Natural killer cell (primary cell): ENCODE measurements around the gene SPDYE4. TPM values are rescaled to one million over a fixed set of nuclear protein-coding genes. Genes with fewer than 3 reads are reported as not detected.

Experiments
- ATAC-seq, 3 donors: fragments of 150-1000 bp in 2 of 3; fragments of 200-7000 bp in 1 of 3; cut with Tn5 transposase; 1 replicate in 1 of 3; 2 replicates in 2 of 3; pipeline ENCODE4 v1.10.0; 2021; ENCODE audit warnings: mild to moderate bottlenecking in 2 of 3, moderate library complexity in 2 of 3
- DNase-seq, 2 donors: peaks; one replicate each; pipeline versions ENCODE4 v3.0.0 to v3.0.0-alpha.2; 2013 to 2021; ENCODE audit warnings: mixed read lengths in 1 of 2
- H3K27ac ChIP-seq: one replicate; pipeline ENCODE4 v1.5.1; 2013; ENCODE audit warnings: mild to moderate bottlenecking, low read length
- H3K27me3 ChIP-seq: one replicate; pipeline ENCODE4 v1.6.1; 2013; ENCODE audit warnings: low read length; ENCODE audit not compliant: control insufficient read depth, insufficient read depth
- H3K36me3 ChIP-seq: one replicate; pipeline ENCODE4 v1.6.1; 2013; ENCODE audit warnings: low read length; ENCODE audit not compliant: control insufficient read depth, insufficient read depth
- H3K4me1 ChIP-seq: one replicate; pipeline ENCODE4 v1.6.1; 2013; ENCODE audit warnings: low read length; ENCODE audit not compliant: control insufficient read depth, insufficient read depth
- H3K4me3 ChIP-seq: one replicate; pipeline ENCODE4 v1.5.1; 2013; ENCODE audit warnings: low read length
- H3K9me3 ChIP-seq: one replicate; pipeline ENCODE4 v1.6.1; 2013; ENCODE audit warnings: low read length; ENCODE audit not compliant: control insufficient read depth, insufficient read depth
- H3K27ac Mint-ChIP-seq, 2 donors: one replicate each; pipeline ENCODE4 v1.8.0; 2022; ENCODE audit warnings: mild to moderate bottlenecking in 2 of 2, mixed read lengths in 2 of 2, moderate library complexity in 1 of 2
- H3K27me3 Mint-ChIP-seq, 2 donors: one replicate each; pipeline ENCODE4 v1.8.0; 2022; ENCODE audit warnings: low read depth in 2 of 2, mixed read lengths in 2 of 2
- H3K36me3 Mint-ChIP-seq: one replicate; pipeline ENCODE4 v1.8.0; 2022; ENCODE audit warnings: mixed read lengths
- H3K4me1 Mint-ChIP-seq, 2 donors: one replicate each; pipeline ENCODE4 v1.8.0; 2022; ENCODE audit warnings: mixed read lengths in 2 of 2
- H3K4me3 Mint-ChIP-seq: one replicate; pipeline ENCODE4 v1.8.0; 2022; ENCODE audit warnings: mild to moderate bottlenecking, moderate library complexity, mixed read lengths
- H3K9me3 Mint-ChIP-seq, 2 donors: one replicate each; pipeline ENCODE4 v1.8.0; 2022; ENCODE audit warnings: mixed read lengths in 2 of 2
- WGBS: methylation state at CpG from one replicate; pipeline ENCODE4 v1.1.7; 2013; ENCODE audit warnings: missing lambda C conversion rate; ENCODE audit not compliant: insufficient coverage; 5-methylcytosine and 5-hydroxymethylcytosine counted together
- intact Hi-C: fragments of 100-400 bp; cut with micrococcal nuclease; formaldehyde crosslinking; loops from one replicate; pipeline ENCODE4 v1.14.2; 2022
- total RNA-seq, 4 donors: library from RNA; stranded (reverse); fragments of 120-200 nt in 1 of 4; gene quantifications; one replicate each; pipeline versions ENCODE4 v1.2.3 to v1.2.4, GENCODE V29; 2013 to 2022
- TF ChIP-seq, protein P1 (sequence below): fragments of 200-600 bp; IDR thresholded peaks from one replicate; pipeline ENCODE4 v1.8.0; 2022; ENCODE audit warnings: antibody characterized with exemption

Gene SPDYE4
- total RNA-seq, 3 donors from 2014 or later (not counting 1 experiment from before 2014, with no cell fraction given), result not detected

DNA sequence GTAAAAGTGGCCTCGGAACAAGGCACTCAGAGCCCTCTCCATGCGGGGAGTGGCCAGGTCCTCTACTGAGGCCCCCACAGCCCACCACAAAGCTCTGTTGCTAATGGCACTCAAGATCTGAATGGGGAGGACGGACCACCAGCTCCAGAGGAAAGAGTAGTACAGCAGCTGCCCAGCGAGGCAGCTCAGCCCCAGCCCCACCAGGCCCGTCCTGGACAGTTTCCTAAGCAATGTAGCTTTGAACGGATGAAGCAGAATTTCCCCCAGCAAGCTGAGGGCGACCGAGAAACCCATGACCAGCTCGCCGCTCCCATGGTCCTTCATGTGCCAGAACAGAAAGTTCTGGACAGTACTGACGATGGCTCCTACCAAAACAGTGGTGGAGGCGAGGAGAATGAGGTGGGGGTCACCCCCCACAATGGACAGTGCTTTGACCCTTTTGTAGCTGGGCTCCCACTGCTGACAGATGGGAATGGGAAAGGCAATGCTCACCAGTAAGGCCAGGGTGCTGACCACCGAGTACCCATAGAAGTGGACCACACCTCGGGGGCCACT is 39.4 kb upstream of the SPDYE4 start:
- Histone ChIP-seq H3K36me3 (no peaks in the 10 kb centered on the region), H3K4me3 (no peak overlapping the region), H3K9me3 (no peaks in the 10 kb centered on the region), H3K27ac (no peak overlapping the region), H3K27me3 (no peaks in the 10 kb centered on the region), H3K4me1 (no peaks in the 10 kb centered on the region)
- no peaks in the 10 kb centered on the region for H3K4me1 Mint-ChIP-seq
- H3K27me3 Mint-ChIP-seq, result peaks cover 0 to 2% of the 10 kb centered on the region in 2 donors
- DNase-seq (no peak), ATAC-seq (no peak)
- WGBS, result 88% methylated on average over 14 of the region's 14 CpGs
- TF ChIP-seq, protein P1, sequence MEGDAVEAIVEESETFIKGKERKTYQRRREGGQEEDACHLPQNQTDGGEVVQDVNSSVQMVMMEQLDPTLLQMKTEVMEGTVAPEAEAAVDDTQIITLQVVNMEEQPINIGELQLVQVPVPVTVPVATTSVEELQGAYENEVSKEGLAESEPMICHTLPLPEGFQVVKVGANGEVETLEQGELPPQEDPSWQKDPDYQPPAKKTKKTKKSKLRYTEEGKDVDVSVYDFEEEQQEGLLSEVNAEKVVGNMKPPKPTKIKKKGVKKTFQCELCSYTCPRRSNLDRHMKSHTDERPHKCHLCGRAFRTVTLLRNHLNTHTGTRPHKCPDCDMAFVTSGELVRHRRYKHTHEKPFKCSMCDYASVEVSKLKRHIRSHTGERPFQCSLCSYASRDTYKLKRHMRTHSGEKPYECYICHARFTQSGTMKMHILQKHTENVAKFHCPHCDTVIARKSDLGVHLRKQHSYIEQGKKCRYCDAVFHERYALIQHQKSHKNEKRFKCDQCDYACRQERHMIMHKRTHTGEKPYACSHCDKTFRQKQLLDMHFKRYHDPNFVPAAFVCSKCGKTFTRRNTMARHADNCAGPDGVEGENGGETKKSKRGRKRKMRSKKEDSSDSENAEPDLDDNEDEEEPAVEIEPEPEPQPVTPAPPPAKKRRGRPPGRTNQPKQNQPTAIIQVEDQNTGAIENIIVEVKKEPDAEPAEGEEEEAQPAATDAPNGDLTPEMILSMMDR, result no peak
- intact Hi-C loops, result no loop called here
- no peaks in the 10 kb centered on the region for H3K36me3 Mint-ChIP-seq
- no peak overlapping the region for H3K4me3 Mint-ChIP-seq
- no peak overlapping the region for H3K27ac Mint-ChIP-seq
- no peaks in the 10 kb centered on the region for H3K9me3 Mint-ChIP-seq

DNA sequence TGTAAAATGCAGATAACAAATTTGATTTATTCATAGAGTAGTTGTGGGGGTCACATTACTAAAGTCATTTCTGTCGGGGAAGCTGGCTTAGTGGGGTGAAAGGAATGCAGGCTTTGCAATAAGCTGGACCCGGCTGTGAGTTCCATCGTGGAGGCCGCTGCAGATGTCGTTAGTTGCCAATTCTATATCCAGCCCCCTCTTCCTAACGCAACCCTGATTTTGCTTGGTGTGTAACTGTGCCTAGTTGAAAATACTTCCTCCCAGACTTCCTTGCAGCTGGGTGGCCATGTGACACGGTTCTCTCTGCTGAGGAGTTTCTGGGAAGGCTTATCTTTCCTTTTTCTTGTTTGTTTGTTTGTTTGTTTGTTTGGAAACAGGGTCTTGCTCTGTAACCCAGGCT is 36.3 kb upstream of the SPDYE4 start:
- peaks cover 0 to 6% of the 10 kb centered on the region in 2 donors for H3K9me3 Mint-ChIP-seq

DNA sequence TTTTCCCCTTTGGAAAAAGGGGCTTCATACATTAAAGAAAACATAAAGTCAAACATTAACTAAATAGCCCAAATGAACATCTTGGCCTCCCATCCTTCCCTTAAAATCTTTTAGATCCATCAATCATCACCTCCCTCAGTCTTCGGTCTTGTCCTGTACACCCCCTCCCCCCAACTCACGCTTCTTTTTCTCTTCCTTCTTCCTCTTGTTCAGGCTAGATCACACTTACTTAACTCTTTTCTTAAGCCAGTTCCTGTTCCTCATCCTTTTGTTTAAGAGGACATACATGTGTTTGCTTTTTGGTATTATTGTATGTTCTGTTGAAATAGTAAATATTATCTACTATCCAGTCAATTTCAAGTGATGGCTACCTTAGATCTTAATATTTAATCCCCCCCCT is 35.3 kb upstream of the SPDYE4 start:
- Mint-ChIP-seq H3K4me1 (no peaks in the 10 kb centered on the region), H3K27me3 (peaks cover 5 to 8% of the 10 kb centered on the region in 2 donors), H3K27ac (no peak overlapping the region), H3K4me3 (no peak overlapping the region), H3K9me3 (peaks cover 0 to 6% of the 10 kb centered on the region in 2 donors), H3K36me3 (no peaks in the 10 kb centered on the region)
- Histone ChIP-seq H3K4me1 (no peaks in the 10 kb centered on the region), H3K36me3 (no peaks in the 10 kb centered on the region), H3K27me3 (no peaks in the 10 kb centered on the region), H3K4me3 (no peak overlapping the region), H3K9me3 (peaks cover 4% of the 10 kb centered on the region), H3K27ac (no peak overlapping the region)
- 33% methylated on average over 2 of the region's 2 CpGs for WGBS
- DNase-seq (no peak), ATAC-seq (no peak)
- TF ChIP-seq, protein P1, result no peak
- intact Hi-C loops, result no loop called here

More for the DNA sequence above, 36.3 kb upstream of the SPDYE4 start:
- Histone ChIP-seq H3K4me1 (no peaks in the 10 kb centered on the region), H3K27ac (no peak overlapping the region), H3K27me3 (no peaks in the 10 kb centered on the region), H3K9me3 (peaks cover 4% of the 10 kb centered on the region), H3K36me3 (no peaks in the 10 kb centered on the region), H3K4me3 (no peak overlapping the region)
- WGBS, result 56% methylated on average over 7 of the region's 7 CpGs
- Mint-ChIP-seq H3K27ac (no peak overlapping the region), H3K36me3 (no peaks in the 10 kb centered on the region), H3K4me1 (no peaks in the 10 kb centered on the region), H3K4me3 (no peak overlapping the region), H3K27me3 (peaks cover 5 to 6% of the 10 kb centered on the region in 2 donors)
- DNase-seq, result no peak
- ATAC-seq, result no peak
- TF ChIP-seq, protein P1, result no peak
- intact Hi-C loops, result no loop called here

DNA sequence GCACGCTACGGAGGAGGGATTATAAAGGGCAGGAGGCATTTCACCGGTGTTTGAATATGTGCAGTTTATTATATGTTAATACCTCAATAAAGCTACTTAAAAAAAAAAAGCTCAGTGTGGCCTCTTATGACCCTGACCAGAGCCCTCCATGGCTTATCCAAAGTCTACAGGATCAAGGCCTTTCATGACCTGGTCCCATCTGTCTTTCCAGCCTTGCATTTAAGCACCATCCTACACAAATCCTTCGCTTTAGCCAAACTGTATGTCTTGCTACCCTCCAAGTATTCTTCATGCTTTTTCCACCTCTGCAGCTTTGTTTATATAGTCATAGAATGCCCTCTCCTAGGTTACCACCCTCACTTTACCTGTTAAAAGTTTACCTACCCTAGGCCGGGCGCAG is 34.3 kb upstream of the SPDYE4 start:
- DNase-seq (no peak), ATAC-seq (no peak)
- TF ChIP-seq, protein P1, result no peak
- H3K9me3 Mint-ChIP-seq, result peaks cover 0 to 6% of the 10 kb centered on the region in 2 donors
- H3K27me3 ChIP-seq, result no peaks in the 10 kb centered on the region
- 40% methylated on average over 2 of the region's 6 CpGs for WGBS
- H3K27me3 Mint-ChIP-seq, result peaks cover 10 to 12% of the 10 kb centered on the region in 2 donors
- H3K4me3 ChIP-seq, result no peak overlapping the region
- H3K4me1 ChIP-seq, result no peaks in the 10 kb centered on the region
- no peaks in the 10 kb centered on the region for H3K4me1 Mint-ChIP-seq
- H3K36me3 Mint-ChIP-seq, result no peaks in the 10 kb centered on the region
- no peak overlapping the region for H3K27ac ChIP-seq
- intact Hi-C loops, result no loop called here
- no peaks in the 10 kb centered on the region for H3K36me3 ChIP-seq
- H3K9me3 ChIP-seq, result peaks cover 4% of the 10 kb centered on the region
- no peak overlapping the region for H3K27ac Mint-ChIP-seq
- H3K4me3 Mint-ChIP-seq, result no peak overlapping the region
